Smooth muscle cell (in vitro differentiated cells): Measurements from ENCODE around the gene PSORS1C2. TPM values are rescaled to one million over a fixed set of nuclear protein-coding genes. Genes with fewer than 3 reads are reported as not detected.

Experiments used
- DNase-seq: peaks from one replicate; lab custom pipeline; 2025; ENCODE audit not compliant: unreplicated experiment; lab: John Stamatoyannopoulos, UW
- H2AFZ ChIP-seq: fragments of 200-600 bp; sonication (generic); 2 replicates; pipeline ENCODE4 v1.6.0; 2016; ENCODE audit warnings: antibody characterized with exemption, low read depth, mild to moderate bottlenecking
- H3F3A ChIP-seq: fragments of 200-600 bp; sonication (generic); 2 replicates; pipeline ENCODE4 v1.6.0; 2017; ENCODE audit warnings: antibody characterized with exemption, low read depth
- H3K27ac ChIP-seq: fragments of 200-600 bp; sonication (generic); 2 replicates; pipeline ENCODE4 v1.5.1; 2016; ENCODE audit warnings: low read depth, mild to moderate bottlenecking
- H3K27me3 ChIP-seq: fragments of 200-600 bp; sonication (generic); 2 replicates; pipeline ENCODE4 v1.6.1; 2016; ENCODE audit warnings: low read depth, mild to moderate bottlenecking
- H3K36me3 ChIP-seq: fragments of 200-600 bp; sonication (generic); 2 replicates; pipeline ENCODE4 v1.5.1; 2016; ENCODE audit warnings: low read depth
- H3K4me1 ChIP-seq: fragments of 200-600 bp; sonication (generic); 2 replicates; pipeline ENCODE4 v1.5.1; 2016; ENCODE audit warnings: low read depth
- H3K4me2 ChIP-seq: fragments of 200-600 bp; sonication (generic); 2 replicates; pipeline ENCODE4 v1.6.0; 2016; ENCODE audit warnings: mild to moderate bottlenecking
- H3K4me3 ChIP-seq: fragments of 200-600 bp; sonication (generic); 2 replicates; pipeline ENCODE4 v1.5.1; 2016; ENCODE audit warnings: mild to moderate bottlenecking
- H3K79me2 ChIP-seq: fragments of 200-600 bp; sonication (generic); 2 replicates; pipeline ENCODE4 v1.6.0; 2016; ENCODE audit warnings: low read depth, mild to moderate bottlenecking
- H3K9ac ChIP-seq: fragments of 200-600 bp; sonication (generic); 2 replicates; pipeline ENCODE4 v1.6.0; 2016; ENCODE audit warnings: low read depth
- H3K9me3 ChIP-seq: fragments of 200-600 bp; sonication (generic); replicated peaks from 2 replicates; pipeline ENCODE4 v1.5.1; 2016; ENCODE audit warnings: low read depth
- H4K20me1 ChIP-seq: fragments of 200-600 bp; sonication (generic); 2 replicates; pipeline ENCODE4 v1.6.0; 2016; ENCODE audit warnings: low read depth
- CTCF ChIP-seq: fragments of 200-600 bp; sonication (generic); IDR thresholded peaks from 2 replicates; pipeline ENCODE4 v1.5.1; 2017; ENCODE audit warnings: borderline replicate concordance, mild to moderate bottlenecking, antibody characterized with exemption; ENCODE audit not compliant: insufficient read depth, poor library complexity, severe bottlenecking
- WGBS: methylation state at CpG from one replicate; pipeline ENCODE4 v1.1.7; 2016; ENCODE audit warnings: low lambda C conversion rate; 5-methylcytosine and 5-hydroxymethylcytosine counted together
- polyA plus RNA-seq: library from polyadenylated mRNA; unstranded; fragments of >200 nt; fragmentation: Nextera tagmentation; extraction: Ambion mirVana; gene quantifications from 2 replicates; pipeline ENCODE4 v1.2.1, GENCODE V29; 2016
- total RNA-seq: library from RNA; depleted of rRNA; stranded (reverse); fragments of >200 nt; gene quantifications from 2 replicates; pipeline ENCODE4 v1.2.3, GENCODE V29; 2014

Gene PSORS1C2
- total and polyA plus RNA-seq, 2 experiments from 2014 or later = 0.49 to 1.1 TPM

DNA sequence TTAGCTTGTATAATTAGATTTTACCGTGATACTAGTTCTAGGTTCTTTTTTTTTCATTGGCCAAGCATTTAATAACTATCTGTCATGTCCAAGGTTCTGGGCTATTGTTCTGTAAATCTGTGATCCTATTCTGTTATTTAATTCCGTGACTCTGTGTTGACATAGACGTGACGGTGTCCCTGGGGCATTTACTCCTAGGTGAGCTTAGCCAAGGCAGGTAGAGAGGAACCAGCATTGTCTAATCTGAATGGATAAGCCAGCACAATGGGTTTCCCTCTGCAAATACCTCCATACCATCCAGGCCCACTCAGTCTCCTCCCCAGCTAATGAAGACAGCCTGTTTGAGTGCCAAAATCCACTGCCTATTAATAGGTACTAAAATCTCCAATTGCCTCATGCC lies 9.7 kb downstream of the PSORS1C2 start:
- no peak overlapping the region for H2AFZ ChIP-seq
- H3K79me2 ChIP-seq = no peaks in the 10 kb centered on the region
- no peaks in the 10 kb centered on the region for H3K27me3 ChIP-seq
- WGBS = 78% methylated on average over 4 of the region's 4 CpGs
- H3K4me2 ChIP-seq = no peak overlapping the region
- H3K4me3 ChIP-seq = no peak overlapping the region
- DNase-seq = no peak
- no peak overlapping the region for H3K27ac ChIP-seq
- no peak overlapping the region for H3K9ac ChIP-seq
- H3F3A ChIP-seq = no peaks in the 10 kb centered on the region
- no peak for TF ChIP-seq CTCF
- H3K36me3 ChIP-seq = no peaks in the 10 kb centered on the region
- H3K4me1 ChIP-seq = no peaks in the 10 kb centered on the region
- H3K9me3 ChIP-seq = no peaks in the 10 kb centered on the region
- H4K20me1 ChIP-seq = no peaks in the 10 kb centered on the region

DNA sequence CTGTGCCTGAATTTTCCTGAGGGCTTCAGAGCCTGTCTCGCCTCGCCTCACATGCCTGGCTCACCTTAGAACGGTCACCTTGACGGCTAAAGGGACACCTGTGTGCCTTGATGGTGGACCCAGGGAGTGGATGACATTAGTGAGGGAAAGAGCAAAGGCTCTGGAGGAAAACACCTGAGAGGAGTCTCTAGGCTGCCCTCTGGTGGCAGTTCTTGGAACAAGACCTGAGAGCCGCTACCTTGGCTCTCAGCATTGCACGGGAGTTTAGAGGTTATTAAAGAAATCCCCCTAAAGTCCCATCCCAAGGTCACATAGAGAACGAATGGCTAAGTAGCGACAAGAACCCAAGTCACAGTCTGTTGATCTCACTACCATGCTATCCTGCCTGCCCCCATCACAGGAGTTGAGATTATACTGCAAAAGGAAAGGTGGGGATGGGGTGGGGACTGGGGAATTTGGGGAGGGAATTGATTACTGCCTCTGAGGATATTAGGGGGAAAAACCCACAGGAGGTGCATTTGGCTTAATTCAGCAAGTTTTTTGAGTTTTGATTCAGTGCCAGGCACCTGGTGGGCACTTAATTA lies 10.7 kb downstream of the PSORS1C2 start:
- Histone ChIP-seq H3K4me2 (no peak overlapping the region), H3K36me3 (no peaks in the 10 kb centered on the region), H3K27me3 (no peaks in the 10 kb centered on the region), H3F3A (no peaks in the 10 kb centered on the region), H3K9me3 (no peaks in the 10 kb centered on the region), H2AFZ (no peak overlapping the region), H3K4me1 (no peaks in the 10 kb centered on the region), H3K79me2 (no peaks in the 10 kb centered on the region), H3K4me3 (no peak overlapping the region), H4K20me1 (no peaks in the 10 kb centered on the region), H3K27ac (no peak overlapping the region), H3K9ac (no peak overlapping the region)
- peak; percentile 84 for TF ChIP-seq CTCF
- 12% methylated on average over 8 of the region's 8 CpGs for whole genome bisulfite sequencing
- DNase-seq = peak; percentile 10

DNA sequence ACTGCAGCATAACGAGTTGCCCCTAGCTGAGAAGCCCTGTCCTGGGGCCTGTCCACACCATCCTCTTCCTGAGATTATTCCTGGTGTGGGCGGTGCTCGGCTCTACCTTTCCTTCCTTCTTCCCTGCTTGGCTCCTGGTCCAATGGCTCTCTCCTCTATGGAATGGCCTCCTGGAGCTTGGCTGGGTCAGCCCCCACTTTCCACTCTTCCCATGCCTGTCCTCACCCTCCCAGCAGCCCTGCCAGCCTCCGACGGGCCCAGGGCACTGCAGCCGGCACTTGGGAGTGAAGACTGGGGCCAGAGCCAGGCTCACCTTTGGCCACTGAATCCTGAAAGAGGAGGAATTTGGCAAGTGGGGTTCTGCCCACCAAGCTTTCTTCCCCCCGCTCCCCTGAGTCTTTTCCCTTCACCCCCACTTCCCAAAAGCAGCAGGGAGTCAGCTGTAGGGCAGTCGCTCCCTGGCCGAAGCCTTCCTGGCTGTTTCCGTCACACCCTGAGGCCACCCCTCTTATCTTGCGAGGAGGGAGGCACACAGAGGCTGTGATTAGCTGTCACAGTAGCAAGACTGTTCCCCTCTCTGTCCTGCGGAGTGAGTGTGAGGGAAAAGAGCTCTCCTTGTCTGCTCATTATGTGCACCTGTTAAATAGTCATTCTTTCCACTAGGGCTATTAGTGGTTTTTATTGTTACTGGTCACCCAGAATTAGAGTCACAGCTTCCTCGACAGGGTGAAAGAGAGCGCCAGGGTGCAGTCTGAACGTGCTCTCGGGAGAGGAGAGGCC lies 12.3 kb downstream of the PSORS1C2 start:
- no peaks in the 10 kb centered on the region for H3F3A ChIP-seq
- H3K27ac ChIP-seq = peak overlapping the region; percentile 19
- no peak for DNase-seq
- H4K20me1 ChIP-seq = no peaks in the 10 kb centered on the region
- no peaks in the 10 kb centered on the region for H3K9me3 ChIP-seq
- no peaks in the 10 kb centered on the region for H3K27me3 ChIP-seq
- H3K4me2 ChIP-seq = no peak overlapping the region
- no peak overlapping the region for H3K9ac ChIP-seq
- H2AFZ ChIP-seq = no peak overlapping the region
- no peak overlapping the region for H3K4me3 ChIP-seq
- H3K4me1 ChIP-seq = no peaks in the 10 kb centered on the region
- H3K36me3 ChIP-seq = no peaks in the 10 kb centered on the region
- no peaks in the 10 kb centered on the region for H3K79me2 ChIP-seq
- 78% methylated on average over 16 of the region's 16 CpGs for WGBS
- no peak for TF ChIP-seq CTCF
